GM08714 (cell line): ENCODE measurements around the gene MRPS12.
"Not testable (repeated sequence)": the region's sequence is repeated elsewhere in the genome, so short reads cannot be mapped to it uniquely, and the experiment has no call there.

ENCODE experiments used
- H3K4me3 ChIP-seq: fragments of 200-500 bp; sonication (Bioruptor generic); 2 replicates; pipeline ENCODE4 v1.5.1; 2014; ENCODE audit warnings: mild to moderate bottlenecking, low read length, inconsistent platforms
- ZNF274 ChIP-seq: IDR thresholded peaks from 2 replicates; pipeline ENCODE4 v1.6.1; 2012; ENCODE audit warnings: mild to moderate bottlenecking, low read depth, low read length

MRPS12 gene

GRCh38 chr19:38941979-38942378, 11.2 kb downstream of the MRPS12 start:
- no peak overlapping the region for H3K4me3 ChIP-seq
- TF ChIP-seq ZNF274: no peak

GRCh38 chr19:38942471-38943181, 11.9 kb downstream of the MRPS12 start:
- no peak overlapping the region for H3K4me3 ChIP-seq
- TF ChIP-seq ZNF274: no peak

- no peak overlapping the region for H3K4me3 ChIP-seq
- TF ChIP-seq ZNF274: no peak
These were observed 14.3 kb downstream of the MRPS12 start for GRCh38 chr19:38944981-38945506.

- no peak for TF ChIP-seq ZNF274
- H3K4me3 ChIP-seq: no peak overlapping the region
These were observed 15.0 kb downstream of the MRPS12 start for GRCh38 chr19:38945562-38946228.

- no peak for TF ChIP-seq ZNF274
- H3K4me3 ChIP-seq: no peak overlapping the region
These were observed 15.7 kb downstream of the MRPS12 start for GRCh38 chr19:38946229-38947010.

- no peak for TF ChIP-seq ZNF274
- no peak overlapping the region; the same call in 1 of the 2 replicates for H3K4me3 ChIP-seq
These were observed 19.0 kb downstream of the MRPS12 start for GRCh38 chr19:38949580-38950367.

GRCh38 chr19:38951187-38951586, 20.4 kb downstream of the MRPS12 start:
- no peak for TF ChIP-seq ZNF274
- no peak overlapping the region for H3K4me3 ChIP-seq

- H3K4me3 ChIP-seq: no peak overlapping the region
- TF ChIP-seq ZNF274: no peak
These were observed 21.8 kb downstream of the MRPS12 start for GRCh38 chr19:38952395-38953165.

GRCh38 chr19:38953677-38954076, 22.9 kb downstream of the MRPS12 start:
- no peak for TF ChIP-seq ZNF274
- no peak overlapping the region for H3K4me3 ChIP-seq

- no peak for TF ChIP-seq ZNF274
These were observed 25.5 kb downstream of the MRPS12 start for GRCh38 chr19:38956264-38956663.

GRCh38 chr19:38958301-38958700, 27.6 kb downstream of the MRPS12 start:
- no peak for TF ChIP-seq ZNF274

More at GRCh38 chr19:38956264-38956663, 25.5 kb downstream of the MRPS12 start:
- no peak overlapping the region for H3K4me3 ChIP-seq

GRCh38 chr19:38959618-38960017, 28.9 kb downstream of the MRPS12 start:
- H3K4me3 ChIP-seq: no peak overlapping the region
- no peak for TF ChIP-seq ZNF274

More at GRCh38 chr19:38958301-38958700, 27.6 kb downstream of the MRPS12 start:
- no peak overlapping the region for H3K4me3 ChIP-seq

GRCh38 chr19:38964738-38965137, 34.0 kb downstream of the MRPS12 start:
- H3K4me3 ChIP-seq: no peak overlapping the region
- no peak for TF ChIP-seq ZNF274

- not testable (repeated sequence) for H3K4me3 ChIP-seq
These were observed 35.4 kb downstream of the MRPS12 start for GRCh38 chr19:38966149-38966548.
